Ovary (tissue), 3 donors: ENCODE measurements around the gene PMEL.

Experiments used
- EP300 ChIP-seq: sonication (generic); formaldehyde crosslinking; IDR thresholded peaks from one replicate; pipeline ENCODE4 v1.6.1; 2017; ENCODE audit warnings: antibody characterized with exemption
- POLR2A ChIP-seq: fragments of 450-650 bp; IDR thresholded peaks from one replicate; pipeline ENCODE4 v1.6.1; 2017; ENCODE audit warnings: antibody characterized with exemption, mild to moderate bottlenecking, moderate library complexity
- TF ChIP-seq, protein P1 (sequence below), 3 donors: fragments of 450-650 bp in 2 of 3; fragments of 200-600 bp in 1 of 3; IDR thresholded peaks; one replicate each; pipeline versions ENCODE4 v1.5.1 to v1.8.0; 2016 to 2022; ENCODE audit warnings: antibody characterized with exemption in 3 of 3, mild to moderate bottlenecking in 1 of 3
- donor health status: DM: no; HTN: no; CAD: no.

DNA sequence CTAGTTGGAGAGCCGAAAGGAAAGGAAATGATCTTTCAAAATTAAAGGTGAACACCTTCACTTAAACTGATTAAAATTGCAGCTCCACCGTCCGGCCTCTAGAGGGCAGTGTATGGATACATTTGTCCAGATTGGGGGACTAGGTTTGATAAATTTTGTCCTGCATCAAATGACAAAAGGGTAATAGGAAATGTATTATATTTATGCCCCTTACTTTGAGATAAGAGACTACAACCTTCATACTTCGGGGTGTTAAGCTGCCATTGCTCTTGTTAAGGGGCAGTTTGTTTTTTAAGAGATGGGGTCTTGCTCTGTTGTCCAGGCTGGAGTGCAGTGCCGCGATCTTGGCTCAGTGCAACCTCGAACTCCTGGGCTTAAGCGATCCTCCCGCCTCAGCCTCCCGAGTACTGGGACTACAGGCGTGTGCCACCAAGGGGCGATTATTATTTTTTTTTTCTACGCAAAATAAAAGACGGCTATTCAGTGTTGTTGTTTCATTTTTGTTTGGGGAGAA is 30.4 kb upstream of the PMEL start:
- TF ChIP-seq, protein P1, sequence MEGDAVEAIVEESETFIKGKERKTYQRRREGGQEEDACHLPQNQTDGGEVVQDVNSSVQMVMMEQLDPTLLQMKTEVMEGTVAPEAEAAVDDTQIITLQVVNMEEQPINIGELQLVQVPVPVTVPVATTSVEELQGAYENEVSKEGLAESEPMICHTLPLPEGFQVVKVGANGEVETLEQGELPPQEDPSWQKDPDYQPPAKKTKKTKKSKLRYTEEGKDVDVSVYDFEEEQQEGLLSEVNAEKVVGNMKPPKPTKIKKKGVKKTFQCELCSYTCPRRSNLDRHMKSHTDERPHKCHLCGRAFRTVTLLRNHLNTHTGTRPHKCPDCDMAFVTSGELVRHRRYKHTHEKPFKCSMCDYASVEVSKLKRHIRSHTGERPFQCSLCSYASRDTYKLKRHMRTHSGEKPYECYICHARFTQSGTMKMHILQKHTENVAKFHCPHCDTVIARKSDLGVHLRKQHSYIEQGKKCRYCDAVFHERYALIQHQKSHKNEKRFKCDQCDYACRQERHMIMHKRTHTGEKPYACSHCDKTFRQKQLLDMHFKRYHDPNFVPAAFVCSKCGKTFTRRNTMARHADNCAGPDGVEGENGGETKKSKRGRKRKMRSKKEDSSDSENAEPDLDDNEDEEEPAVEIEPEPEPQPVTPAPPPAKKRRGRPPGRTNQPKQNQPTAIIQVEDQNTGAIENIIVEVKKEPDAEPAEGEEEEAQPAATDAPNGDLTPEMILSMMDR (IDR thresholded peaks at IDR 0.05) = peak; percentile 68 to 84 (median 80)
- no peak for TF ChIP-seq POLR2A
- no peak for TF ChIP-seq EP300
